ENCODE results near the gene CPLX3.
"Not testable (repeated sequence)": the region's sequence is repeated elsewhere in the genome, so short reads cannot be mapped to it uniquely, and the experiment has no call there.

The CPLX3 gene, protein sequence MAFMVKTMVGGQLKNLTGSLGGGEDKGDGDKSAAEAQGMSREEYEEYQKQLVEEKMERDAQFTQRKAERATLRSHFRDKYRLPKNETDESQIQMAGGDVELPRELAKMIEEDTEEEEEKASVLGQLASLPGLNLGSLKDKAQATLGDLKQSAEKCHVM

DNA sequence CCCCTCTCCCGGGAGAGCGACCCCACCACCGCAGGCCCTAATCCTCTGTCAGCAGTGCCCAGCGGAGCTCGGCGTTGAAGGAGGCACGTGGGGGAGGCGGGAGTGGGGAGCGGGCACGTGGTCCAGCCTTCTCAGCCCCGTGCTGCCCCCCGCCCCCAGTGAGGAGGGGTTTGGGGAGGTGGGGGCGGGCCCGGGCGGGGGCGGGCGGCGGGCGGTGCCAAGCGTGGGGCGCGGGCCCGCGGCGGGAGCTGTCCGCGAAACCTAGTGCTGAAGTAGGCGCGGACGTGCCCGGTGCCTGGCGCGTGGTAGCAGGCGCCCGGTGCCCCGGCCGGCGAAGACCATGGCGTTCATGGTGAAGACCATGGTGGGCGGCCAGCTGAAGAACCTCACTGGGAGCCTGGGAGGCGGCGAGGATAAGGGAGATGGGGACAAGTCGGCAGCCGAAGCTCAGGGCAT is at the start of gene CPLX3:
Gene CPLX3, plus strand, starts transcription at position 264 of the 456 bp plus-strand sequence. Its CDS starts 77 bp downstream, at position 341.
- no peak for DNase-seq (ENCODE audit: low read depth)

GRCh38 chr15:74776821-74777768 is 49.3 kb upstream of the CPLX3 start:
- no peak for DNase-seq (ENCODE audit: low read depth)

DNA sequence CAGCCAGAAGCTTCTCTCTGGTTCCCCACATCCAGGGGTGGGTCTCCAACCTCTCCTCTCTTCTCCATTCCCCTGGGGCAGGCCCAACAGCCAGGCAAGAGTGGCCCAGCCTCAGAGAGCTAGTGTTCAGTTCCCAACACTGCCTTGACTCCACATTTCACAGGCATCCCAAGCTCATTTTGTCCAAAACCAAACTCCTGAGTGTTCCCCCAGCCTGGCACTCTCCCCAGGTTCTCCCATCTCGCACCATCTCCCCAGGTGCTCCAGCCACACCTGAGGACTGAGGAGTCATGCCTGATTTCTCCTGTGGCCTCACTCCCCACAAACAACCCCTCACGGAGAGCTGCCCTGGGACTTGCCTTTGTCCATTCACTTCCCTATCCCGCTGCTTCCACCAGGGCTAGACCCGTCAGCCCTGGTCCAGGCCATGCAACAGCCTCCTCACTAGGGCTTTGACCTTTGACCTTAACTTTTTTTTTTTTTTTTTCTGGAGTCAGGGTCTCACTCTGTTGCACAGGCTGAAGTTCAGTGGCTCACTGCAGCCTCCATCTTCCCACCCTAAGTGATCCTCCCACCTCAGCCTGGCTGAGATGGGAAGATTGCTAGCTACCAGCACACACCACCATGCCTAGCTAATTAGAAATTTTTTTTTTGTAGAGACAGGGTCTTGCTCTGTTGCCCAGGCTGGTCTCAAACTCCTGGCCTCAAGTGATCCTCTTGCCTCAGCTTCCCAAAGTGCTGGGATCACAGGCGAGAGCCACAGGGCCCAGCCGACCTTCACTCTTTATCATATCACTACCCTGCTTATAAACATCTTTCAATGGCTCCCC is 48.4 kb upstream of the CPLX3 start:
- DNase-seq (ENCODE audit: low read depth), result no peak

GRCh38 chr15:74778599-74778970 is 47.8 kb upstream of the CPLX3 start:
- no peak for DNase-seq (ENCODE audit: low read depth)

- no peak for DNase-seq (ENCODE audit: low read depth)
Measured at GRCh38 chr15:74779162-74779648, 47.2 kb upstream of the CPLX3 start.

- no peak for DNase-seq (ENCODE audit: low read depth)
Measured at GRCh38 chr15:74780523-74781430, 45.6 kb upstream of the CPLX3 start.

DNA sequence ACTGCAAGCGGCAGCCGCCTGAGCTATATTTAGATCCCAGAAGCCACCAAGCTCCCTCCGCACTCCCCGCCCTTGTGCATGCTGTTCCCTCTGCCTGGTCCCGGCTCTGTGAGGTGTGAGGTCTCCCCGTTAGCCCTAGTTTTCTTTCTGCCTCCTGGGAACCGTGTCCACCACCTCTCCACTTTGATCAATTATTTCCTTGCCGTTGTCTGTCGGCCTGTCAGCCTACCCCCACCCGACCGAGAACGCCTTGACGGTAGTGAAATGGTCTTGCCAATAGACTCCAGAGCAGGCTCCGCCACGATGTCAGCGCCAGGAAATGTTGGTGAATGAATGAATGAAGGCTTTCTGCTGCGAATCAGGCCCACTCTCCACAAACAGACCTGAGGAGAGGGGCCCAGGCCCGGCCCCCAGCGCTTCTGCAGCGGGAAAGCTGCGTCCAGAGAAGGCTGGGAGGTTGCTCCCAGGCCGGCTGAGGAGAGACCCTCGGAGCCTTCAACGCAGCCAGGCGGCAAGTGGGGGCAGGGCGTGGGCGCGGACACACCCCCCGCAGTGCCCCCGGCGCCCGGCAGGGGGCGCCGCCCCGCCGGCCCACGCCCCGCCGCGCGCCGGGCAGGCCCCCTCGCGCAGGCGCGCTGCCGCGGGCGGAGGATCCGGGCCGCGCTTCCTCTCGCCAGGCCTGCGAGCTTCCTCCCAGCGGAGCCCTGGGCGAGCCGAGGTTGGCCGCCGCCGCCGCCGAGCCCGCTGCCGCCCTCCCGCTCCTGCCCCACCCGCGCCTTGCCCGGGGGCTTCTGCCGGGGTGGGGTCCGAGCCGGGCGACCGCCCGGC is 44.8 kb upstream of the CPLX3 start, which contains the start of gene CSK:
Gene CSK, plus strand, starts transcription at position 650 of the 828 bp plus-strand sequence. CDS start 16,218 bp downstream, outside the sequence.
- peak; percentile 68 for DNase-seq (ENCODE audit: low read depth)

GRCh38 chr15:74782259-74783071 is 44.0 kb upstream of the CPLX3 start:
- DNase-seq (ENCODE audit: low read depth), result no peak

DNA sequence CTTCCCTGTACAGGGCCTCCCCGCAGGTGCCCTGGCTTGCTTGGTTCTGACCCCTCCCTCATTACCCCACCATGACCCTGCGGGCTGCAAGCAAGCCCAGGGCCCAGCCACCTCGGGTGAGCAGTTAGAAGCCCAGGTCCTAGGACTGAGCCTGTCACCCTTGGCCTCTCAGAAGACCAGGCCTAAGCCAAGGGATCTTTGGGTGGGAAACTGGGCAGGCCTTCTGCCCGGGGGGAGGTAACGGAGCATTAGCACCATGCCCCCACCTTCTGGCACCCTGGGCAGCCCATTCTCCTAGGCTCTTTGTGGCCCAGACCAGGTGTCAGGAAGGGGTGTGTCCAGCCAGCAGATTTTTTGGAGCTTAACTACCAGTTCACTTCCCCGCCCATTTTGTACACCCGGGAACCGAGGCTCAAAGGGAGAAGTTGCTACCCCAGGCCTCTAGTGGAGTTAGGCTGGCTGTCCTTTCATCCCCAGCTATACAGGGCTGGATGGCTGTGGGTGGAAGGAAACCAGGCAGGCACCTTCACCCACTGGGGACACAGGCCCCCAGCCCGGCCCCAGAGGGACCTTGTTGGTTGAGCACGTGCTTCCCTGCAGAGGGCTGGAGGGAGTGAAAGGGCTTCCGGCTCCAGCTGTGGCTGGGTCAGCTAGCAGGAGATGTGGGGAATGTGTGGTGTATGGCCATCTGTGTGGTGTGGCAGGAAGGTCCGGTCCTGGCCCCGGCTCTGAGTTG is 43.2 kb upstream of the CPLX3 start:
- no peak for DNase-seq (ENCODE audit: low read depth)

DNA sequence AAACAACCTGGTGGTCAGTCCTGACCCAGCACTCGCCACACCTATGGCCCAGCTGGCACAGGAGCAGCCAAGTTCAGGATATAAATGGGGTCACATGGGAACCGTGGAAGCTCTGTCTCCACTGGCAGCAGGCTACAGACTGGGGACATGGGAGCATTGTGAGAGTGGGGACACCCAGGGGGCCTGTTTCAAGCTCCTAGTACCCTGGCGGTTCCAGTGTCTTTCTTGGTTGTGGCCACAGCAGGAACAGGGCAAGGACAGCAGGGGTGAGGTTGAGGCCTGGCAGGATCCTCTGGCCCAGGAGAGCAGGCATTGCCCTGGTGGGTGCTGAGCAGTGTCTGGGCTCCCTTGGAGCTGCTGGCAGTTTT is 42.6 kb upstream of the CPLX3 start:
- DNase-seq (ENCODE audit: low read depth), result no peak

DNA sequence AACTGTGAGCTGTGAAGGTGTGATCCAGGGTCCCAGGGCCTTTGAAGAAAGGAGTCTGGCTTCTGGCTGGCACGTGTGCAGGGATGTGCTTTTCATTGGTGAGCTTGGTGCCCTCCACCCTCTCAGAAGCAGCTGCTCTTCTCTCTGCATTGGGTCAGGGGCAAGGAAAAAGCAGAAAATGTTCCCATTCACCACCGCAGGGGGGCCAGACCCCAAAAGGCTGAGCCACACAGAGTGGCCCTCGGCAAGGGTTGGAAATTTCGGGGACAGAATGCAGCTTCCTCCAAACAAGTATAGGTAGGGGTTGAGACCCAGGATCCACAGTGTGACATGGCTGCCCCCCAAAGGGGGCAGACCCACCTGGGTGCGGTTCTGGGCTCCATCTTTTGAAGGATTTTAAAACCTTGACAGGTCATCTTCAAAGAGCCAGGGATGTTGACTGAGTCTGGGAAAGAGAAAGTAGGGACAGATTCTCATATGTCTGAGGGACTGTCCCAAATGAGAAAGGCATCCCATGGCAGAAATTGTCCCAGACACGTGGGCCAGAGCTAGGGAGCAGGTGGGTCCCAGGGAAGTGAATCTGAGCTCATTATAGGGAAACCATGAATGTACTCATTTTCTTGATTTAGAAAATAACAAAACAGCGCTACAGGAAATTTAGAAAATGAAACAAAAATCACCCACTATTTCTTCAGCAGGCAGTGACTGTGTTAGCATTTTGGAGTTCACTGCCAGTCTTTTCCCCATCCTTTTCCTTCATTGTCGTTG is 41.8 kb upstream of the CPLX3 start:
- no peak for DNase-seq (ENCODE audit: low read depth)

- DNase-seq (ENCODE audit: low read depth), result no peak
Measured at GRCh38 chr15:74785194-74786032, 41.0 kb upstream of the CPLX3 start.

DNA sequence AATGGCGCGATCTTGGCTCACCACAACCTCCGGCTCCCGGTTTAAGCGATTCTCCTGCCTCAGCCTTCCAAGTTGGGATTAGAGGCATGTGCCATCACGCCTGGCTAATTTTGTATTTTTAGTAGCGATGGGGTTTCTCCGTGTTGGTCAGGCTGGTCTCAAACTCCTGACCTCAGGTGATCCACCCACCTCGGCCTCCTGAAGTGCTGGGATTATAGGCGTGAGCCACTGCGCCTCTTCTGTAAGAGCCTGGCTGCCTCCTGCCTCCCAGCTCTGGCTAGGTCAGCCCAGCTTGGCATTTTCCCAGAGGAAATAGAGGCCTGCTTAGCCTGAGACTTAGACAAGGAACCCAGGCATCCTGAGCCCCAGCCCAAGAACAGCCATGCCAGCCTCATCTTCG is 40.3 kb upstream of the CPLX3 start:
- not testable (repeated sequence) for DNase-seq (ENCODE audit: low read depth)

GRCh38 chr15:74786551-74787165 is 39.8 kb upstream of the CPLX3 start:
- no peak for DNase-seq (ENCODE audit: low read depth)

- DNase-seq (ENCODE audit: low read depth), result peak; percentile 64
Measured at GRCh38 chr15:74787251-74788041, 39.0 kb upstream of the CPLX3 start.

Data from stimulated activated CD8-positive, alpha-beta memory T cell treated with anti-CD3 and anti-CD28 coated beads, Interleukin-15, amount 100 ng/mL, for 24 hours (primary cell).